Measurements from ENCODE around the gene ZNF823. TPM values are rescaled to one million over a fixed set of nuclear protein-coding genes. Genes with fewer than 3 reads are reported as not detected.

Gene ZNF823
- total RNA-seq, 1 experiment from 2014 or later = 14.0 TPM

DNA sequence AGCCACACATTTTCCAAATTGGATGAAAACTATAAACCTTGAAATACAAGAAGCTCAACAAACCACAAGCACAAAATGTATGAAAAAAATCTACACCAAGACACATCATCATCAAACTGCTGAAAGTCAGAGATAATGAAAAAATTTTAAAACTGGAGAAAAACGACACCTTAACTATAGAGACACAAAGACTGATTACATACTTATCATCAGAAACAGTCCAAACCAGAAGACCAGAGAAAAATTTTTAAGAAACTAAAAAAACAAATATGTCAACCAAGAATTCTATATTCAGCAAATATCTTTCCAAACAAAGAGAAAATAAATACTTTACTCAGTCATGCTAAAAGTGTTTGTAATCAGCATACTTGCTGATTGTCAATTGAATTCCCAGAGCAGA lies 8.5 kb upstream of the ZNF823 start:
- in situ Hi-C loops (cut with HindIII; ENCODE audit: low sequenced_read_pairs) = no loop called here
- DNase-seq (ENCODE audit: low spot score) = no peak

DNA sequence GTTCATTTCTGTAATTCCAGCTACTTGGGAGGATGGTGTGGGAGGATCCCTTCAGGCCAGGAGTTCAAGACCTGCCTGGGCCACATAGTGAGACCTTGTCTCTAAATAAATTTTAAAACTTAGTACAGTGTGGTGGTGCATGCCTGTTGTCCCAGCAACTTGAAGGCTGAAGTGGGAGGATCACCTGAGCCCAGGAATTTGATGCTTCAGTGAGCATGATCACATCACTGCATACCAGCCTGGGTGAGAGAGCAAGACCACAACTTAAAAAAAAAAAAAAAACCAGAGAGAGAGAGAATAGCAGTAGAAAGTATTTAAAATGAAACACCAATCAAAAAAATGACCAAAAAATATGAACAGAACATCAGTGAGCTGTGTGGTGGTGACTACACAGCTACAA lies 7.1 kb upstream of the ZNF823 start:
- in situ Hi-C loops (cut with HindIII; ENCODE audit: low sequenced_read_pairs) = no loop called here
- DNase-seq (ENCODE audit: low spot score) = no peak

DNA sequence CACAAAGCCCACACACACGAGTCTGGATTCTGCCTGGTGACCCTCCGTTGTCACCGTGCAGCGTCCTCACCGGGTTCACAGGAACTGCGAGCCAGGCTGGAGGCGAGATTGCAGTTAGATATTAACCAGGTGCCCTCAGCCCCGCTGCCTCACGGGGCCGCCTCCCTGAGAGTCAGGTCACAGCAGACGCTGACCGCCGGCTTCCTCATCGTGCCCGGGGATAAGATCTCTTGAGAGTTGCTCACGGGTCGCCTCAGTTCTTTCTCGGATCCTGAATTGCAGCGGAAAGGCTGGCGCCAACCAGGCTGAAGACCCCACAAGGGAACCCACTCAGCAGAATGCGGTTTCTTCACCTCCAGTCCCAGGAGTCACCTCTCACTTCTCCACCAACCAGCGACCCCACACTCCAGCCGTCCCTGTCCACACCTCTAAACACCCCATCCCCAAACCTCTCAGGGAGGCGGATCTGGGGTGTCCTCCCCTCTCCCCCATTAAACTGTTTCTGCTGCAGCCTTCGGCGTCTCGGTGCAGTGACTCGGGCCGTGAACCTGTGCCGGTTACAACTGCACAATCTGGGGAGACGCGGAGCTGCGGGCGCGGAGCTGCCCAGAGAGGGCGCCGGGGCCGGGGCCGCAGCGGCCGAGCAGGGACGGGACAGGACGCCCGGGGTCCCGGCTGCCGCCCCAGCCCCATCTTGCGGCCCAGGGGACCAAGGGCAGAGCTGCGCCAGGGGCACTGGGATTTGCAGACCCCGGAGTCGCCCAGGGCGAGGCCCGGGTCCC lies 591 bp downstream of the ZNF823 start:
- DNase-seq (ENCODE audit: low spot score) = peak; percentile 39
- in situ Hi-C loops (cut with HindIII; ENCODE audit: low sequenced_read_pairs) = no loop called here

DNA sequence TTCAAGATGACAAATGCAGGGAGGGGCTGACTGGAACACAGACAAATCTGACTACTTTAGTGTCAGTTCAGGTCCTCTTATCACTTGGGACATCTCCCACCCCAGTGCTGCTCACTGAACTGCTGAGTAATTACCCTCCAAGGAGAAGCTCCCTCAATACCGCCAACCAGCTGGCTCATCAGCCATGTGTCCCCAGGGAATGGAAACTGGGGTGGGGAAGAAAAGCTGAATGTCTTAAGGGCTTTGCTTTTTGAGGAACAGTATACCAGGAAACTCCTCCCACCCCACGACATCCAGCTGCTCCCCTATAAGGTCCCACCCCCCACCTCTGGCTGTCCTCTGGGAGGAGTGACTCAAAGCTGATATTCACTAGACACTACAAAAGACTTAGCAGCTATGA lies 2.0 kb downstream of the ZNF823 start:
- in situ Hi-C loops (cut with HindIII; ENCODE audit: low sequenced_read_pairs) = no loop called here
- DNase-seq (ENCODE audit: low spot score) = no peak

DNA sequence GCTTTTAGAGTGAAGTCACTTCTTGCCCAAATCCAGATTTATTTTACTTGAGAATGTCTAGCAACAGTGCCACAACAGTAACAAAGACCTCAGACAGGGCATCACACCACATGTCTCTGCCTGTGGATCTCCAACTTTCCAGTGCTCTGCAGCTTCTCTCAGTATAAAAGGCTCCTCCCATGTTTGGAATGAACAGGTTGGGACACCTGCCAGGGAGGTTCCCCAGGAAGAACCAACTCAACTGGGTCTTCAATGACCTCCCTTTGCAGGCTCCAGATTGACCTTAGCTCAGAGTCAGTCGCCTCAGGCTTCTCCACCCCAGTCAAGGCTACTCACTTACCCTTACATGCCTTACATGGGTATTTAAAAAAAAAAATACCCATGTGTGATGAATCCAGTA lies 3.4 kb downstream of the ZNF823 start:
- in situ Hi-C loops (cut with HindIII; ENCODE audit: low sequenced_read_pairs) = no loop called here
- no peak for DNase-seq (ENCODE audit: low spot score)

DNA sequence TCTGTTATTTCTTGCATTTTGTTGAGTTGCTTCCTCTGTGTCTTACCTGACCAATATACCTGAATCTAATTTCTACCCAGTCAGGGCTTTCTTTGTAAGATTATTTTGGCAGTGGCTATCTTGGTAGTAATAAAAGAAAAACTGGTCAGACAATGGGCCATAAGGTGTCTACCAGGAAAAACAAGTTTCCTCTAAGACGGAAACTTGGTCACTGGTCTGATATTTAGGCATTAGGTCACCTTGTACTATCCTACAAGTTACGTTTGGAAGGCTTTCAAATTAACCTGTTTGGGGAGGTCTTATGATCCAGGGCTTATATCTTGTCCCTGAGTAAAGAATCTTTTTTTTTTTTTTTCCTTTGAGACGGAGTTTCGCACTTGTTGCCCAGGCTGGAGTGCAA lies 9.2 kb downstream of the ZNF823 start:
- no peak for DNase-seq (ENCODE audit: low spot score)
- in situ Hi-C loops (cut with HindIII; ENCODE audit: low sequenced_read_pairs) = no loop called here

DNA sequence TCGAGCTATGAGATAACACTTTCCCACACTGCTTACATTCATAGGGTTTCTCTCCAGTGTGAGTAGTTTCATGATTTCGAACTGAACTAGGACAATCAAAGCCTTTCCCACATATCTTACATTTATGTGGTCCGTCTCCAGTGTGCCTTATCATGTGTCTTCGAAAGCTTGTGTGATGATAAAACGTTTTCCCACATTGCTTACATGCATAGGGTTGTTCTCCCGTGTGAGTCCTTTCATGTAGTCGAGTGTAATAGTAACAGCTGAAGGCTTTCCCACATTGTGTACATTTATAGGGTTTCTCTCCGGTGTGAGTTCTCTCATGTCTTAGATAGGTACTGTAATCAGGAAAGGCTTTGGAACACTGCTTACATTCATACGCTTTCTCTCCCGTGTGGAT lies 16.3 kb downstream of the ZNF823 start:
- DNase-seq (ENCODE audit: low spot score) = no peak
- in situ Hi-C loops (cut with HindIII; ENCODE audit: low sequenced_read_pairs) = no loop called here

DNA sequence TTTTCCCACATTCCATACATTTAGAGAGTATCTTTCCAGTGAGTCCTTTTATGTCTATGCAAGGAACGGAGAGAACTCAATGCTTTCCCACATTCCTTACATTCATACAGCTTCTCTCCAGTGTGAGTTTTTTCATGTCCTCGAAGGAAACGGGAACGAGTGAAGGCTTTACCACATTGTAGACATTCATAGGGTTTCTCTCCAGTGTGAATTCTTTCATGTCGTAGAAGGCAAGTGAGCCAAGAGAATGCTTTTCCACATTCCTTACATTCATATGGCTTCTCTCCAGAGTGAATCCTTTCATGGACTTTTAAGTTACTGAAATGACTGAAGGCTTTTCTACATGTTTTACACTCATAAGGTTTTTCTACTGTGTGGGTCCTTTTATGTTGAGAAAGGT lies 17.1 kb downstream of the ZNF823 start:
- DNase-seq (ENCODE audit: low spot score) = no peak
- in situ Hi-C loops (cut with HindIII; ENCODE audit: low sequenced_read_pairs) = no loop called here

DNA sequence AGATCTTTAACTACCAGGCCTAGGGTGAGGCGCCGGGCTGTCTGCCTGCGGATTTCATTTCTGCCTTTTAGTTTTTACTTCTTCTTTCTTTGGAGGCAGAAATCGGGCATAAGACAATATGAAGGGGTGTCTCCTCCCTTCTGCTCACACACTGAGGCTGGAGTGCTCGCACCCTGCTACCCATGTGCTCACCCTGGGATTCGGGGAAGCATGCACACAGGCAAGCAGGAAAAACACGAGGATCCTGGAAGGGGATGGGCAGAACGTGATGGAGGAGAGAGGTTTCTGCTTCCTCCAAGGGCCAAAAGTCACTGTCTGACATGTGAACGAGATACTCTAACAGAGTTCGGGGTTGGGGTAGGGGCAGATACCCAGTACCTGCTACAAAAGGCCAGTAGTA lies 28.4 kb downstream of the ZNF823 start:
- in situ Hi-C loops (cut with HindIII; ENCODE audit: low sequenced_read_pairs) = no loop called here
- DNase-seq (ENCODE audit: low spot score) = no peak

DNA sequence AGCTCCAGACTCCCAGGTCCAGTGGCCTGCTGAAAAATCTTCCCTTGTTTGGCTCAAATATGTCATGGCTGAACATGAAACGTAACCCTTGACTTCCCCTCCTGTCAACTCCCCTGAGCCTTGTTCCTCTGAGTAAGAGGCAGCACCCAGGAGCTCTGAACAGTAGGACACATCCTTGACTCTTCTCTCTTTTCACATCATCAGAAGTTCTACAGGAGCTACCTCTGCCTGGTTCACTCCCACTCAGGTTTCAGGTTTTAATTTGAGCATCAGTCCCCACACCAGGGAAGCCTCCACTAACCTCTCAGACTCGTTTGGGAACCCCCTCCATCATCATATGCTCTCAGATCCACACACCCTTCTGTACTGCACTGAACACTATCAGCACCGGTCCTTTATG lies 30.3 kb downstream of the ZNF823 start:
- in situ Hi-C loops (cut with HindIII; ENCODE audit: low sequenced_read_pairs) = no loop called here

DNA sequence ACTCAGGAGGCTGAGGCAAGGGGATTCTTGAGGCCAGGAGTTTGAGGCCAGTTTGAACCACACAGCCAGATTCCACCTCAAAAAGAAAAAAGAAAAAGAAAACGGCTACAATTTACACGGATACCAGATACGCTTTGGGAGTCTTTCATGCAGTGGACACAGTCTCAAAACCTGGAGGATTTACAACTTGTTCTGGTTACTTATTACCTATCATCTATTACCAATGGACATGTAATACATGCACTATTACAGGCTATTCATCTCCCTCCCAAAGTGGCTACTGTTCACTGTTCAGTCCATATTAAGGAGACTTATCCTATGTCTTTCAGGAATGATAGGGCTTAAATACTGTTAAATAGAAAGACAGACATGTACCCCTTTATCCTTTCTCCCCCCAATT lies 33.3 kb downstream of the ZNF823 start:
- in situ Hi-C loops (cut with HindIII; ENCODE audit: low sequenced_read_pairs) = no loop called here
- no peak for DNase-seq (ENCODE audit: low spot score)

More for the DNA sequence above, 30.3 kb downstream of the ZNF823 start:
- no peak for DNase-seq (ENCODE audit: low spot score)

DNA sequence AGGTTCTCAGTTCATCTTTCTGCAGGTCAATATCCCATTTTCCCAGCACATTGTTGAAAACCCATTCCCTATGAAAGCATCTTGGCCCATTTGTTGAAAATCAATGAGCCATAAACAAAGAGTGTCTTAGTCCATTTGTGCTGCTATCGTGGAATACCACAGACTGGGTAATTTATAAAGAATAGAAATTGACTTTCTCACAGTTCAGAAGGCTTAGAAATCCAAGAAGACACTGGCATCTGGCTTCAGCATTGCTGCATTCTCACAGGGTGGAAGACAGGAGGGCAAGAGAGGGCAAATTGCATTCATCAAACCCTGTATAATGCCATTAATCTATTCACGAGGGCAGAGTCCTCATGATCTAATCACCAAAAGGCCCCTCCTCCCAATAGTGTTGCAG lies 34.1 kb downstream of the ZNF823 start:
- no peak for DNase-seq (ENCODE audit: low spot score)
- in situ Hi-C loops (cut with HindIII; ENCODE audit: low sequenced_read_pairs) = no loop called here

DNA sequence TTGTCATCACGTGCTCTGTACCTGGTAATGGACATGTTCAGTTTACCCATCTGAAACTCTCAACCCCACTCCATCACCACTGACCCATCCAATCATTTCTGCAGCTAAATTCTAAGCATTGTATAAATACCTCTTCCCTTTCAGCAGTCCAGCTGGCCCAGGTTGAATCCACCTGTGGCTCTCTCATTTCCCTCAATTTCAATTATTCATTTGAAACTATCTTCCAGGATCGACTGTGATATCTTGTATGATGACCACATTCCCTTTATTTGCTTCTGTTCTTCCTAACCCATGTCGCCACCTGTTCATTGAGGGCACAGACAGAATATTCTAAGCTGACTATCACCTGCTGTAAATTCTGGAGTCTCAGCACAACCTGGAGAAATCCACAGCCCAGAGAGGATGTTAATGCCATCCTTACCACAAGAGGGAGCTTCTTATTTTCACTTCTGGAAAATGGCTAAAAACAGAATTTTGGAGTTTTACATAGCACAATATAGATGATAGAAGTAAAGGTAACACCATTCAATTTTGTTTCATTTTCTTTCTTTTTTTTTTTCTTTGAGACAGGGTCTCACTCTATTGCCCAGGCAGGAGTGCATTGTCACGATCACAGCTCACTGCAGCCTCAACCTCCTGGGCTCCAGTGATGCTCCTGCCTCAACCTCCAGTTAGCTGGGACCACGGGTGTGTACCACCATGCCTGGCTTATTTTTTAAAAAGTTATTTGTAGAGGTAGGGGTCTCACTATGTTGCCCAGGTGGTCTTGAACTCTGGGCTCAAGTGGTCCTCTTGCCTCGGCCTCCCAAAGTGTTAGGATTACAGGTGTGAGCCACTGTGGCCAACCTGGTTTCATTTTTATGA lies 38.6 kb downstream of the ZNF823 start:
- in situ Hi-C loops (cut with HindIII; ENCODE audit: low sequenced_read_pairs) = no loop called here
- DNase-seq (ENCODE audit: low spot score) = peak; percentile 52

DNA sequence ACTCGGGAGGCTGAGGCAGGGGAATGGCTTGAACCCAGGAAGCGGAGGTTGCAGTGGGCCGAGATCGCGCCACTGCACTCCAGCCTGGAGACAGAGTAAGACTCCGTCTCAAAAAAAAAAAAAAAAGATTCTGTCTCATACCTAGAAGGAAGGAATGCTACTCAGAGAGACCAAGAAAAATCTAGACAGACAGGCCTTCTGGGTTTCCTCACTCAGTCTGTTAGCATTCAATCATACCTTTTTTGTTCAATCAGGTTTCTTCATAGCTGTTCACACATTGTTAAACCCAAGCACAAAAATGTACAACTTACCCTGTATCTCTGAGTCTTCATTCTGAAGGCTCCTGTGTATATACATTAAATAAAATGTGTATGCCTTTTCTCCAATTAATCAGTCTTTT lies 40.5 kb downstream of the ZNF823 start:
- DNase-seq (ENCODE audit: low spot score) = no peak
- in situ Hi-C loops (cut with HindIII; ENCODE audit: low sequenced_read_pairs) = no loop called here

DNA sequence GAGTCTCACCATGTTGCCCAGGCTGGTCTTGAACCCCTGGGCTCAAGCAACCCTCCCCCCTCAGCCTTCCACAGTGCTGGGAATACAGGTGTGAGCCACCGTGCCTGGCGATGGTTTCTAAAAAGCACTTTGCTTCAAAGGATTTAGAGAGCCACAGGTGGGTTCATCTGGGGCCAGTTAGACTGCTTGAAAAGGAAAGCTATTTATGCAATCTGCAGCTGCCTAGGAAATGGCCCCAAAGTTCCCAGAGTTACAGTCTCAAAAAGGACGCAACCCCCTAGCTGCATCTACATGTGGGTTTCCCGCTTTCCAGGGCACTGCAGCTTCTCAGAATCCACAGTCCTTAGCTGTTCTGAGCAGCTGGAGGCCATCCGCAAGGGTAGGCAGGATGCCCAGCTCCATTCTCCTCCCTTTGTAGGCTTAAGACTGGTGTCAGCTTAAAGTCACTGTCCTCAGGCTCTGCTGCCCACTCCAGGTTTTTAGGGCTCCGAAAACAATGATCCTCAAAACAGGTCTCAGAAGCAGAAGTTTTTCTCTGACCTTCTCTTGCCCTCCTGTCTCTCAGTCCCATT lies 41.4 kb downstream of the ZNF823 start:
- no peak for DNase-seq (ENCODE audit: low spot score)
- in situ Hi-C loops (cut with HindIII; ENCODE audit: low sequenced_read_pairs) = no loop called here

DNA sequence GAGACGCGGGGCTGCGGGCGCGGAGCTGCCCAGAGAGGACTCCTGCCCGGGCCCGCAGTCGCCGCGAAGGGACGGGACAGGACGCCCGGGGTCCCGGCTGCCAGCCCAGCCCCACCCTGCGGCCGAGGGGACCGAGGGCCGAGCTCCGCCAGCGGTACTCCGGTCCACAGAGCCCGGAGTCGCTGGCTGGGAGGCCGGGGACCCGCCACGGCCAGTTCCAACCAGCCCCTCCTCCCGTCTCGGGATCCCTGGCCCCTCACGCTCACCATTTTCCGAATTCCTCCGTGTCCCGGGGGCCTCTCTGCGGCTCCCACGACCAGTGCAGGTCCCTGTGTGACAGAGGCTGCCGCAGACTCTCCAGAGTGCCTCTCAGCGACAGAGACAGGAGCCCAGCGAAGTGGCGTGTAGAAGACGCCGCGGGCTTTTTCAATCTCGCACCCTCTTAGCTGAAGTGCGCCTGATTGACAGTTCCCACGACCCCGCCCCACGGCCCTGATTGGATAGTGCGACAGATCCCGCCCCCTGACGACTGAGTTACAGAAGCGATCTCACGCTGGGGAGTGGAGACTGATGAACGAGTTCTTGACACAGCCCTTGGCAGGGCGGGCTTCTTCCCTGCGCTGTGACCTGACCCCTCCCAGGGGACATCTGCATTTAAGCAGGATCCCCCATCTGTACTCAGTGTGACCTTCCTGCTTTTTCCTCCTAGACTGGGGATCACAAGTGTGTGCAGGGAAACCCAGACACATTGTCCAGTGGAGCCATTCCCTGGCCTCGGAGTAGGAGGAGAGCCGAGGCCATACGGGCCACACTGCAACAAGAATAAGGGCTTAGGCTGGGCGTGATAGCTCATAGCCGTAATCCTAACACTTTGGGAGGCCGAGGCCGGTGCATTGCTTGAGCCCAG lies 44.0 kb downstream of the ZNF823 start:
- peak; percentile 97 for DNase-seq (ENCODE audit: low spot score)
- in situ Hi-C loops (cut with HindIII; ENCODE audit: low sequenced_read_pairs) = no loop called here

DNA sequence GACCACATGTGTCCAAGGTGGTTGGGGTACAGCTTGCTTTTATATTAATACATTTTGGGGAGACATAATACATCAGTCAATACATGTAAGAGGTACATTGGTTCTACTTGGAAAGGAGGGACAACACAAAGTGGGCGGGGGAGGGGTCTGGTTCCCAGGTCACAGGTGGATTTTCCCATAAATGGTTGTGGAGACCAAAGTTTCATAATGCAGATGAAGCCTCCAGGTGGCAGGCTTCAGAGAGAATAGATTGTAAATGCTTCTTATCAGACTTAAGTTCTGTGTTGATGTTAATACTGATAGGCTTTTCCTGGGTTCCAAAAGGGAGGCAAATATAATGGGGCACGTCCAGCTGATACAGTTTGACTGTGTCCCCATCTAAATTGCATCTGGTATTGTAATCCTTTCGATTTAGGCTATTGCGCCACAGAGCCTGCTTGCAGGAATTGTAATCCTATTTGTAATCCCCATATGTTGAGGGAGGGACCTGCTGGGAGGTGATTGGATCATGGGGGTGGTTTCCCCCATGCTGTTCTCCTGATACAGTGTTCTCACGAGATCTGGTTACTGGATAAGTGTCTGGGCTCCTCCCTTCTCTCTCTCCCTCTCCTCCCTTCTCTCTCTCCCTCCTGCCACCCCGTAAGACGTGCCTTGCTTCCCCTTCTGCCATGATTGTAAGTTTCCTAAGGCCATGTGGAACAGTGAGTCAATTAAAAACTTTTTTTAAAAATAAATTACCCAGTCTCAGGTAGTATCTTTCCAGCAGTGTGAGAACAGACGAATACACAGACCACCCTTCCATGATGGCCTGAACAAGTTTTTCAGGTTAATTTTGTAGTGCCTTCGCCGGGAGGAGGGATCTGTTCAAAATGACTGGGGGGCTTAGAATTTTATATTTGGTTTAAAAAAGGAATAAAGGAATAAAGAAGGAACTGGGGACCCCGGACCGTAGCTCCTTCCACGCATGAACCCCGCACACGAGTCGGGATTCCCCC lies 44.9 kb downstream of the ZNF823 start:
- DNase-seq (ENCODE audit: low spot score) = peak; percentile 45
- in situ Hi-C loops (cut with HindIII; ENCODE audit: low sequenced_read_pairs) = no loop called here

DNA sequence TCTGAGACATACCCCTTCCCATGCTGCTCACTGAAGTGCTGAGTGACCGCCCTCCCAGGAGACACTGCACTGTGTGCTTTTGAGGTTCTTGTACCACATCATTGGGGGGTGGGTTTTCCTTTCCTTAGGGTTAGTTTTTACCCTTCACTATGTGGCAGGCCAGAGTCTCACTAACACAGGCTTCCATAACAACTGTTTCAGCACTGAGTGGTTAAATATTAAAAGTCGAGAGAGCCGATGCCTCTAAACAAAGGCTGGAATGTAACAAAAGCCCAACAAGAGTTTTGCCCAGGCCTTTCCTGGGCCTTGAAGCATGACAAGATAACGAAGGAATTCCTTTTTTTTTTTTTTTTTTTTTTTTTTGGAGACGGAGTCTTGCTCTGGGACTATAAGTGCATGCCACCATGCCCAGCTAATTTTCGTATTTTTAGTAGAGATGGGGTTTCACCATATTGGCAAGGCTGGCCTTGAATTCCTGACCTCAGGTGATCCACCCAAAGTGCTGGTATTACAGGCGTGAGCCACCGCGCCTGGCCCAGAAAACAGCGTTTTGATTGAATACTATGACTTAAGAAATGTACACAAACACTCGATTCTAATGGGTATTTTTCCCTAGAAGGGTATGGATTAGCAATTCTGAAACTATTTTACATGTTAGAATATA lies 46.5 kb downstream of the ZNF823 start:
- DNase-seq (ENCODE audit: low spot score) = no peak
- in situ Hi-C loops (cut with HindIII; ENCODE audit: low sequenced_read_pairs) = no loop called here
